Mammary microvascular endothelial cell (primary cell): ENCODE data around the gene CUL9. TPM values are rescaled to one million over a fixed set of nuclear protein-coding genes. Genes with fewer than 3 reads are reported as not detected.

ENCODE experiments used
- total RNA-seq: library from RNA; depleted of rRNA; stranded (reverse); fragments of >200 nt; gene quantifications from 2 replicates; pipeline ENCODE4 v1.2.3, GENCODE V29; 2015

CUL9 gene
- total RNA-seq = 15.3 and 16.2 TPM in 2 replicates

DNA sequence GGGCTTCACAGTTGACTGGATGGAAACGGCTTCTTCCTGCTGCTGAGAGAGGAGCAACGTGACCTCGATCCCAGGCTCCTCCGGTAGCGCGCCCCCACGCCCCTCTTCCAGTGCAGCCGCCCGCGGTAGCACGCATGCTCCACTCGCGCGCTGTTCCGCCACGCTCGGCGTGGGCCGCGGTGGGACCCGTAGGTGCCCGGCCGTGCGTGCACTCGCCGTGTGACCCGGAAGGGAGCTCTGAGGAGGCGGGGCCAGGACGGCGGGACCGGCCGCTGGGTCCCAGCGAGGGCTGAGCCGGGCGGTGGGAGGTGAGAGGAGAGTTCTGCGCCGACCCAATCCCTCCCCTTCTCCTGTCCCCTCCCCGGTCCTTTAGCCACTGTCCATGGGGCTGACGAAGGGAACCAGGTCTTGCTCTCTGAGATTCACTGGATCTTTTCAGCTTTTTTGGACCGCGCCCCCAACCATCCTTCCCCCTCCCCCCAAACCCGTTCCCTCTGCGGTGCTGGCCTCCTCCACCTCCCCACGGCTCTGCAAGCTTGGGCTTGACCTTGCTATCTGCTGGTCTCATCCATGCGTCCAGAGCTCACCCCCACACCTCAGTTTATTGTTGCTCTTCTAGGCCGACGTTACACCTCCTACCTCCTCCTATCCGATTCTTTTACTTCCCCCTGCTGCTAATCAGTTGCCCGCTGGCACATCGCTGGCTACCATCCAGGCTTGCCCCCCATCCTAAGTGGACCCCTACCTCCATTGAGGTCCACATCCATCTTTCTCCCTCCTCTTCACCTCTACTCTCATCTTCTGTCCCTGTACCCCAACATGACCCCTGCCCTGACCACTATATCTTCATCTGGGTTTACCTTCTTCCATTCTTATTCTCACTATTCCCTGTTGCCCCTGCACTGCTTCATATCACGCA lies at the start of gene CUL9:
Gene CUL9 (plus strand): TSS at position 255 of the 919 bp plus-strand sequence. CDS start 2,115 bp downstream, outside the sequence.

DNA sequence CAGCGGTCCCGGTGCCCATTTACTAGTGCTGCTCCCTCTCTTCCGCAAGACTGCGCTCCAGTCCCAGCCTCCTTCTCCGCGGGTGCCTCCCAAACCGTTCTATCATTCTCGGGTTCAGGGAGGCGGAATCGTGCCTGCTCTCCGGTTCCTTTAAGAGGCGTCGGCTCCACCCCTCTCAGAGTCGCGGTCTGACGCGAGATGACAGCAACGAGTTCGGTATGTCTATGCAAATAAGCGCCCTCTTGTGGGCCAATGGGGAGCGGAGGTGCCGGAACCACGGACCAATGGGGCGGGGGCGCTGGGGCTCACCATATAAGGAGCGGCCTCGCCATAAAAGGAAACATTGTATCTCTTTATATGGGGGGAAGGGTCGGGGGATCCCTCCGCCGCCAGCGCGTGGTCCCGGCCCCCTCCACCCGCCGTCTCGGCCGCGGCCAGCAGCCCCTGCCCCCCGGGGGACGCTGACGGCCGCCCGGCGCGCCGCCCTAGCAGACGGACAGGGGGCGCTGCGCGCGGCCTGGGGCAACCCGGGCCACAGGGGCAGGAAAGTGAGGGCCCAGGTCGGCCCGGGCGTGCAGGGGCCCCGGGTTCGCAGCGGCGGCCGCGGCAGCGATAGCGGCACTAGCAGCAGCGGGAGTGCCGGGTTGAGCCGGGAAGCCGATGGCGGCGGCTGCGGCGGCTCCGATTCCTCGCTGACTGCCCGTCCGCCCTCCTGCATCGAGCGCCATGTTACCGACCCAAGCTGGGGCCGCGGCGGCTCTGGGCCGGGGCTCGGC lies 10.9 kb upstream of the CUL9 start, which contains the start of gene SRF:
Gene SRF (plus strand): TSS at position 339 of the 776 bp plus-strand sequence. CDS start 388 bp downstream, at position 727.

DNA sequence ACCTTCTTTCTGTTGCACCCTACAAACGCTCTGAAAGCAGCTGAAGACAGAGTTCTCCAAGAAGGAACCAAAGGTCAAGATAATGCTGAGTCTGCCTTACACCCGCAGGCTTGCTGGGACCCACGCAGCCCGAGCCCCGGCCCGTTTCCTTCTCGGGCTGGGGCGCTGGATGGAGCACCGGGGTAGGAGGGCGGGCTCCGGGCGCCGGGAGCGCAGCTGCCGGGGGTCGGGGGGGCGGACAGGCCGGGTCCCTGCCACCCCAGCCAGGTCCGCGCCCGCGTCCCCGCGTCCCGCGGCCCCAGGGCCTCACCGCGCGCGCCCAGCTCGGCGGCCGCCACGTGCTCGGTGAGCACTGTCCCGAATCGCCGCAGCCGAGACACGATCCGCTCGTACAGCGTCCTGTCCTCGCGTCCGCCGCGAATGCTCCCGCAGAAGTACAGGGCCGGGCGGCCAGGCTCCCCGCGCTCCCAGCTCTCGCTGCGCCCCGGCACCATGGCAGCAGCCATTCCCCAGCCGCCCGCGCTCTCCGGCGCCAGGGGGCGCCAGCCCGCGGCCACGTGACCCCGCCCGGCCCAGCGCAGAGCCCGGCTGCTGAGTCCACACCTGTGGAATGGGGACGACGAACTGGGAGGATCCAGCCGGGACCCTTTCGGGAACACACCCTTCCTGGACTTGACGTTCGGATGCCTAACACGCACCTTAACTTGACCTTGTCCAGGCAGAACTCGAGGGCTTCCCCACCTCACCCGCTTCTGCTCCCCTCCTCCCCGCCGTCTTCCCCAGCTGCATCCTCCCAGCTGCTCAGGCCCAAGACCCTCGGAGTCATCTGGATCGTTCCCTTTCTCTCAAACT lies 47.2 kb downstream of the CUL9 start, which contains the start of gene DNPH1:
Gene DNPH1 (minus strand): TSS at position 531 of the 852 bp plus-strand sequence. CDS start 25 bp downstream, at position 506.

DNA sequence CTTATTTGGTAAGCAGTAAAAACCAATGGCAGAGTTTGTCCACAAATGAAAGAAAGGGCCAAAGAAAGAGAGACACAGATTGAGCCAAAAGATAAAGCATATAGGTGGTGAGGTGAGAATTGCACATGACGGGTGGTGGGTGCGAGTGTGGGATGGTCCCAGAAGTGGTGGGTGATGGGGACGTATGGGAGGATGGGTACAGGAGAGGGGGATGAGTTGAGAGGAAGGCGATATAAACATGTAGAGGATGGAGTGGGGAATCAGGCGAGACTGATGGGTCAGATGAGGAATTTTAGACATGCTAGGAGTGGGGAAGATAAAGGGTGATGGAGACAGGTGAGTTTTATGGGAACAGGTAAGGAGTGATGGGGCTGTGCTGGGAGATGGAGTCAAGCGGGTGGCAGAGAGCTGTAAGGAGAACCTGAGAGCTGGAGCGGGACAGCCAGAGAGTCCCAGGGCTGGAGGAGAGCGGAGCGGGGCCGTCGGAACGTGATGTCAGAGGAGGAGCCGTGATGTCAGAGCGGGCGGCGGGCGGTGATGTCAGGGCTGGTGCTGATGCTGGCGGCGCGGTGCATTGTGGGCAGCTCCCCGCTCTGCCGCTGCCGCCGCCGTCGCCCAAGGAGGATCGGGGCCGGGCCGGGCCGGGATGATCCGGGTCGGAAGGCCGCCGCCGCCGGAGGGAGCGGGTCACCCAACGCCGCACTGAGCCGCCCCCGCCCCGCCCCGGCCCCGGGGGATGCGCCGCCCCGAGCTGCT lies 61.1 kb downstream of the CUL9 start, which contains the start of gene TTBK1:
Gene TTBK1 (plus strand): TSS at position 574 of the 756 bp plus-strand sequence. CDS start 3,180 bp downstream, outside the sequence.

Other genes with a start within 250 kb of the CUL9 start
- gene GNMT, start 221.4 kb upstream of the CUL9 start, total RNA-seq = 0.20 TPM in 1 of 2 replicates, not detected in the other
- gene PEX6, start 203.0 kb upstream of the CUL9 start, total RNA-seq = 6.8 and 7.2 TPM in 2 replicates
- 53.6 and 60.5 TPM in 2 replicates for gene PPP2R5D, start 197.6 kb upstream of the CUL9 start, total RNA-seq
- 83.0 and 84.1 TPM in 2 replicates for gene MEA1, start 168.2 kb upstream of the CUL9 start, total RNA-seq
- 78.0 and 86.2 TPM in 2 replicates for gene KLHDC3, start 167.9 kb upstream of the CUL9 start, total RNA-seq
- 126 and 138 TPM in 2 replicates for gene RRP36, start 160.6 kb upstream of the CUL9 start, total RNA-seq
- 10.2 and 13.2 TPM in 2 replicates for gene CUL7, start 128.3 kb upstream of the CUL9 start, total RNA-seq
- 21.7 and 30.6 TPM in 2 replicates for gene MRPL2, start 122.8 kb upstream of the CUL9 start, total RNA-seq
- gene KLC4, start 122.6 kb upstream of the CUL9 start, total RNA-seq = 7.0 and 8.6 TPM in 2 replicates
- gene PTK7, start 105.9 kb upstream of the CUL9 start, total RNA-seq = 25.8 and 27.7 TPM in 2 replicates
- gene SRF, start 10.9 kb upstream of the CUL9 start, total RNA-seq = 25.3 and 26.9 TPM in 2 replicates
- gene DNPH1, start 47.3 kb downstream of the CUL9 start, total RNA-seq = 96.9 and 164 TPM in 2 replicates
- gene TTBK1, start 61.3 kb downstream of the CUL9 start, total RNA-seq = not detected in 2 replicates
- not detected in 2 replicates for gene SLC22A7, start 116.1 kb downstream of the CUL9 start, total RNA-seq
- gene CRIP3, start 126.6 kb downstream of the CUL9 start, total RNA-seq = not detected in 2 replicates
- gene ZNF318, start 187.5 kb downstream of the CUL9 start, total RNA-seq = 7.0 and 8.2 TPM in 2 replicates
- gene ABCC10, start 245.3 kb downstream of the CUL9 start, total RNA-seq = 17.1 and 19.1 TPM in 2 replicates